Erythroblast (primary cell): ENCODE measurements around the gene CASP14.
A peak's percentile ranks its signal among the peaks of the same experiment; 100 is the strongest.
"Not testable (repeated sequence)": the region's sequence is repeated elsewhere in the genome, so short reads cannot be mapped to it uniquely, and the experiment has no call there.

Experiments used
- DNase-seq, 2 experiments: peaks; one replicate each; lab custom pipeline; 2025; lab: John Stamatoyannopoulos, UW
- GATA1 ChIP-seq: IDR thresholded peaks from 2 replicates; pipeline ENCODE4 v1.6.1; 2011; ENCODE audit warnings: low read depth, mild to moderate bottlenecking, control low read depth, low read length, moderate library complexity
- POLR2A ChIP-seq: IDR thresholded peaks from 2 replicates; pipeline ENCODE4 v1.6.1; 2011; ENCODE audit warnings: mild to moderate bottlenecking, low read length

The CASP14 gene, protein sequence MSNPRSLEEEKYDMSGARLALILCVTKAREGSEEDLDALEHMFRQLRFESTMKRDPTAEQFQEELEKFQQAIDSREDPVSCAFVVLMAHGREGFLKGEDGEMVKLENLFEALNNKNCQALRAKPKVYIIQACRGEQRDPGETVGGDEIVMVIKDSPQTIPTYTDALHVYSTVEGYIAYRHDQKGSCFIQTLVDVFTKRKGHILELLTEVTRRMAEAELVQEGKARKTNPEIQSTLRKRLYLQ

DNA sequence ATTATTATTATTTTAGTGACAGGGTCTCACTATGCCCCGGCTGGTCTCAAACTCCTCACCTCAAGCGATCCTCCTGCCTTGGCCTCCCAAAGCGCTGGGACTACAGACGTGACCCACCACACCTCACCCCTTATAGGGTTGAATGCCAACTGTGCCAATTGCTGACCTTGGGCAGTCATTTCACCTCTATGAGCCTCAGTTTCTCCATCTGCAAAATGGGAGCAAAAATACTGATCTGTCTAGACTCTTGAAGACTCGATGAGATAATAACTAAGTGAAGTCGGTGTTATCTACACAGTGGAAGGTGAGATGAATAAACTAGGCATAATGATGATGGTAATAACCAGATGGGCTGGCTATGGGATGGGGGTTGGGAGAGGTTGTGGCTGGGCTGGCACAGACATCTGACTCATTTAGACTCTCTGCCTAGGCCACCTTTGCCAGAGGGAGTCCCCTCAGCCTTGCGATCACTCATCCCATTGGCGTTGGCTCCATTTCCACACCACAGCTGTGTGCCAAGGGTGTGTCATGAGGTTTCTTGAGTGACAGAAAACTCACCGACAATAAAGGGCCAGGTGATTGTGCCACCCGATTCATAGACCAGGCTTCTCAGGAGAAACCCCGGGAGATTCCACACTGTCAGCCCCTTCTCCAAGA lies at the start of gene CASP14:
CASP14 (plus strand) TSS at position 596 of the 657 bp plus-strand sequence. CDS start 2,772 bp downstream, outside the sequence.
- TF ChIP-seq POLR2A, result no peak
- TF ChIP-seq GATA1, result no peak

DNA sequence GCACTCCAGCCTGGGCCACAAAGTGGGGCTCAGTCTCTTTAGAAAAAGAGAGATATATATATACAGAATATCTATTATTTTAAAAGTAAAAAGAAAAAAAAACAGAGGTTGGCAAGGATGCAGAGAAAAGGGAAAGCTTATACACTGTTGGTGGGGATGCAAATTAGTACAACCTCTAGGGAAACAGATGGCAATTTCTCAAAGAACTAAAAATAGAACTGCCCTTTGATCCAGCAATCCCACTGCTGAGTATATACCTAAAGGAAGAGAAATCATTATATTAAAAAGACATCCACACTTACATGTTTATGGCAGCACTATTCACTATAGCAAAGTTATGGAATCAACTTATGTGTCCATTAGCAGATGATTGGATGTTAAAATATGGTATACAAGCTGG lies 41.0 kb upstream of the CASP14 start:
- DNase-seq, result no peak
- TF ChIP-seq POLR2A (no peak), GATA1 (no peak)

More for the DNA sequence above, at the start of gene CASP14:
- DNase-seq, result no peak

DNA sequence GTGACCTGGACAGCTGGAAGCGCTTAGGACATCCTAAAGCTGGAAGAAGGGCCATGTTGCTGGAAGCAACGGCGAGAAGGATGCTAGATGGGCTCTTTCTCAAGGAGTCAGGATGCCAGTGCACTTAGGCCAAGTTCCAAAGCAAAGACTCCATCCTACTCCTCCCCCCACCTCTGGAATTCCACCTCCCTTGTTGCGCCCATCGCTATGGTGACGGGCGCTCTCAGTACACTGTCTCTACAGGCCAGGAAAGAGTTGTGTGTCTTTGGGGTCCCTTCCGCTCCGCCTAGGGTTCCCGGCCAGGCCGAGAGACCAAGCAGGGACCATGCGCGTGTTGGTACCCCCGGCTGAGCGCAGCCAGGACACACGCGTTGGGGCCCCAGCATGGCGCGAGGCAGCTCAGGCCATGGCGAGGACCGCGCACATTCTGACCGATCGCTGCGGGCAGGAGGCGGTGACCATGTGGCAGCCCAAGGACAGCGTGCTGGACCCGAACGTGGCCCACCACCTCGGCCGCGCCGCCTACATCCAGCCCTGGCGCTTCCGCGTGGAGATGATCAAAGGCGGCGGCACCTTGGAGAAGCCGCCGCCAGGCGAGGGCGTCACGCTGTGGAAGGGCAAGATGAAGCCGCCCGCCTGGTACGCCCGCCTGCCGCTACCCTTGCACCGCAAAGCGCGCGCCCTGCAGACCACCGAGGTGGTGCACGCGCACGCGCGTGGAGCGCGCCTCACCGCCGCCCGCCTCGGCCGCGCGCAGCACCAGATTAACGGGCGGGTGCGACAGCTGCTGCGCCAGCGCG lies 38.6 kb upstream of the CASP14 start:
- DNase-seq, result no peak

DNA sequence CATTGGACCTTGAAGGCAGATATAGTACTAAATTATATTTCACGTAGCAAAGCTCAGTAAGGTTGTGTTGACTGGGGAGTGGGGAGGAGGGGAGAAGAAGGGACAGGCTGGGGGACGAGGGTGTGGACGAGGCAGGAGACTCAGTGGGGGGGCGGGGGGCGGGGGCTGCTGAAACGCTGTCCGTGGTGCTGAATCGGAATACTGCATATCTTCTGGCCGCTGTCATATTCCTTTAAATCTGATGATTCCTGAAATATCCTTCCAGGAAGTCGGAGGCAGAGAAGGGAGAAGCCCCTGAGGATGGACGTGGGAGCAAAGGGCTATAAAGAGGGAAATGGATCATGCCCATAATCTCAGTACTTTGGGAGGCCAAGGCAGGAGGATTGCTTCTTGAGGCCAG lies 34.7 kb upstream of the CASP14 start:
- TF ChIP-seq POLR2A, result no peak
- TF ChIP-seq GATA1, result no peak
- DNase-seq, result no peak

More for the DNA sequence above, 38.6 kb upstream of the CASP14 start:
- TF ChIP-seq GATA1, result no peak
- TF ChIP-seq POLR2A, result no peak

DNA sequence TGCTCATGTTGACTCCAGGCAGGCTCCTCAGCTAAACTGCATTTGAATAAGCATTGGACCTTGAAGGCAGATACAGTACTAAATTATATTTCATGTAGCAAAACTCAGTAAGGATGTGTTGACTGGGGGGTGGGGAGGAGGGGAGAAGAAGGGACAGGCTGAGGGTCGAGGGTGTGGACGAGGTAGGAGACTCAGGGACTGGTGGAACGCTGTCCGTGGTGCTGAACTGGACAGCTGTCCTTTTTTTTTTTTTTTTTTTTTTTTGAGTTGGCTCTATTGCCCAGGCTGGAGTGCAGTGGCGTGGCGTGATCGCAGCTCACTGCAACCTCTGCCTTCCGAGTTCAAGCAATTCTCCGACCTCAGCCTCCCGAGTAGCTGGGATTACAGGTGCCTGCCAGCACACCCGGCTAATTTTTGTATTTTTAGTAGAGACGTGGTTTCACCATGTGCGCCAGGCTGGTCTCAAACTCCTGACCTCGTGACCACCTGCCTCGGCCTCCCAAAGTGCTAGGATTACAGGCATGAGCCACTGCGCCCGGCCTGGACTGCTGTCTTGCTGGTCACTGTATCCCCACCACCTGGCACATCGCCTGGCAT lies 33.2 kb upstream of the CASP14 start:
- DNase-seq, result peak; percentile 36 to 37

DNA sequence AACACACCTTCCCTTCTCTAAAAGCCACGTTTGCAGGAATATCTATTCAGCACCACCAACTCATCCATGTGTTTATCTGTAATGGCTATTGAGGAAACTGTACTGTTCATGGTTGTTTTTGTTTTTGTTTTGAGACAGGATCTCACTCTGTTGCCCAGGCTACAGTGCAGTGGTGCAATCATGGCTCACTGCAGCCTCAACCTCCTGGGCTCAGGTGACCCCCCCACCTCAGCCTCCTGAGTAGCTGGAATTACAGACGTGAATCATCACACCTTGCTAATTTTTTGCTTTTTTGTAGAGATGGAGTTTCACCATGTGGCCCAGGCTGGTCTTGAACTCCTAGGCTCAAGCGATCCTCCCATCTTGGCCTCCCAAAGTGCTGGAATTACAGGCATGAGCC lies 30.4 kb upstream of the CASP14 start:
- DNase-seq, result not testable (repeated sequence)

More for the DNA sequence above, 33.2 kb upstream of the CASP14 start:
- TF ChIP-seq POLR2A (no peak), GATA1 (no peak)

DNA sequence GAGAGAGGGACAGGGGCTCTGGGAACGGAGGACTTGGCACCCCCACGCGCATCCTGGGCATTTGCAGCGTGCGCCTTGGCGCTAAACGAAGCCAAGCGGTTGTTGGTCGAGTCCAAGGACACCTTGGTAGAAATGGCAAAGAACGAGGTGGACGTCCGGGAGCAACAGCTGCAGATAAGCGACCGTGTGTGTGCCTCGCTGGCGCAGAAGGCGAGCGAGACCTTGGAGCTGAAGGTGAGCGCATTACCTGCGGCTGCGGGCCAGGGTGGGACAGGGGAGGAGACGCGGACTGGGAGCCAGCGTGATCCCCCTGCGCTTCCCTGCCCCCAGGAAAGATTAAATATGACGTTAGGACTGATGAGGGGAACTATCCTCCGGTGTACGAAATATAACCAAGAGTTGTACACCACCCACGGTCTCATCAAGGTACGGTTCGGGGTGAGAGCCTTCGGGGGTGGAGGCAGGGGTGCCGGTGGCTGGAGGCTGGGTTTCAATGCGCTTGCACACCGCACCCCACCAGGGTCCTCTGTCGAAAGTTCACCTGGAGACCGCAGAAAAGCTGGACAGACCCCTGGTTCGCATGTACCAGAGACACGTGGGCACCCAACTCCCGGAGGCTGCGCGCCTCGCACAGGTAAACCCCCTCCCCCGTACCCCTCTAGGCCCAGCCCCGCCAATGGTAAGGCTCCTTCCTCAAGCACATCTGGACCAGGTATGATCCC lies 27.8 kb upstream of the CASP14 start:
- no peak for TF ChIP-seq POLR2A
- TF ChIP-seq GATA1, result no peak
- DNase-seq, result no peak

DNA sequence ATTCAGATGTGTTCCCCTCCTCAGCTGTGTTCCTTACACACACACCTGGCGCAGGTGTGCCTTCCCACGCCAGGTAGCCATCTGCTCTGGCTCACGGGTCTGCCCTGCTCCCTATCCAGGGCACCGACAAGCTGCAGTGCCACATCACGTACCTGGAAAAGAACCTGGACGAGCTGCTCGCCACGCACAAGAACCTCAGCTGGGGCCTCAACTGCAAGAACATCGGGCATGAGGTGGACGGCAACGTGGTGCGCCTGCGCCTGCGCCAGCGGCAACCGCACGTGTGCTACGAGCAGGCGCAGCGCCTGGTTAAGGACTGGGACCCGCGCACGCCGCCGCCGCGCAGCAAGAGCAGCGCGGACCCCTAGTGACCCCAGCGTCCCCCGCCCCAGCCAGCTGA lies 26.5 kb upstream of the CASP14 start:
- DNase-seq, result no peak
- TF ChIP-seq GATA1 (no peak), POLR2A (no peak)

DNA sequence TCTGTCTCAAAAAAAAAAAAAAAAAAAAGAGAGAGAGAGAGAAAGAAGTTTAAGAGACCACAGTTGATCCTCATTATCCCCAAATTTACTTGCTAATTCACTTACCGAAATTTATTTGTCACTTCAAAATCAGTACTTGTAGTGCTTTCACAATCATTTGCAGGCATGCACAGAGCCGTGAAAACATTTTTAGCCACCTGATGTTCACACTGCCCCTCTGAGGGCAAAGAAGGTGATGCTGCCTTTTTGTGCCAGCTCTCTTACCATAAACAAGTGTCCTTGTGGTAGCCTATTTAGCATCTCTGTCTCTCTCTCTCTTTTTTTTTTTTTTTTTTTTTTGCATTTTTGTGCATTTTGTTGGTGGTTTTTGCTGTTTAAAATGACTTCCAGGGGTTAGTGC lies 24.1 kb upstream of the CASP14 start:
- peak in 1 of 2 experiments; percentile 21 for DNase-seq
- TF ChIP-seq POLR2A, result no peak
- TF ChIP-seq GATA1, result no peak

DNA sequence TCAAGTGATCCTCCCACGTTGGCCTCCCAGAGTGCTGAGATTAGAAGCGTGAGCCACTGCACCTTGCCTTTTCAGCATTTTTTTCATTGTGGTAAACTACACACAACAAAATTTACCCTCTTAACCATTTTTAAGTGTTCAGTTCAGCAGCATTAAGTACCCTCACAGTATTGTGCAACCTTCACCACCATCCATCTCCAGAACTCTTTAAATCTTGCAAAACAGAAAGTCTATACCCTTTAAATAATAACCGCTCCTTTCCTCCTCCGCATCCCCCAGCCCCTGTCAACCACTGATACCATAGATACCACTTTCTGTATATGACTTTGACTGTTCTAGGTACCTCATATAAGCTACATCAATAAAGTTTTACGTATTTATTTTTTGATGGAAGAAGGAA lies 20.8 kb upstream of the CASP14 start:
- TF ChIP-seq GATA1 (no peak), POLR2A (no peak)
- no peak for DNase-seq

DNA sequence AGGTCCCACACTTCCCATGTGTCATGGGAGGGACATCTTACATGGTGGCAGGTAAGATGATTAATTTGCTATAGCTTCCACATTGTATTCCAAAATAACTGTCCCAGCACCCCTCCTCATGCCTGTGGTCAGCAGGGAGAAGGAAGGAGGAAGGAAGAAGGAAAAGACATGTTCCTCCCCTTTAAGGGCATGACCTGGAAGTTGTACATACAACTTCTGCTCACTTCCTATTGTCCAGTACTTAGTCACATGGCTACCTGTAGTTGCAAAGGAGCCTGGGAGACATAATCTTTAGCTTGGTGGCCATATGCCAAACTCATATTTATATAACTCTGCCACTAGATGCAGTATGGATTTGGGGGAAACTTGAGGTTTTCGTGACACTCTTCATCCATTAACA lies 17.6 kb upstream of the CASP14 start:
- TF ChIP-seq POLR2A (no peak), GATA1 (no peak)

DNA sequence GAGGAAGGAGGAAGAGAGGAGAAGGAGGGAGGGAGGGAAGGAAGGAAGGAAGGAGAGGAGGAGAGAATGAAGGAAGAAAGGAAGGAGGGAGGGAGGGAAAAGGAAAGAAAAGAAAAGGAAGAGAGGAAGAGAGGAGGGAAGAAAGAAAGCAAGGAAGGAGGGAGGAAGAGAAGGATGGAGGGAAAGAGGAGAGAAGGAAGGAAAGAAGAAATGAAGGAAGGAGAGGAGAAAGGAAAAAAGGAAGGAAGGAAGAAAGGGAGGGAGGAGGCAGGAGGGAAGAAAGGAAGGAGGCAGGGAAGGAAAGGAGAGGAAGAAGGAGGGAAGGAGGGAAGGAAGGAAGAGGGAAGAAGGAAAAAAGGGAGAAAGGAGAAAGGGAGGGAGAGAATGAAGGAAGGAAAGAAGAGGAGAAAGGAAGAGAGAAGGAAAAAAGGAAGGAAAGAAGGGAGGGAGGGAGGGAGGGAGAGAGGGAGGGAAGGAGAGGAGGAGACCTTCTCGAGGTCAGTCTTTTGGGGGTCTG lies 13.4 kb upstream of the CASP14 start:
- TF ChIP-seq POLR2A (no peak), GATA1 (no peak)
- no peak for DNase-seq

More for the DNA sequence above, 17.6 kb upstream of the CASP14 start:
- DNase-seq, result no peak

DNA sequence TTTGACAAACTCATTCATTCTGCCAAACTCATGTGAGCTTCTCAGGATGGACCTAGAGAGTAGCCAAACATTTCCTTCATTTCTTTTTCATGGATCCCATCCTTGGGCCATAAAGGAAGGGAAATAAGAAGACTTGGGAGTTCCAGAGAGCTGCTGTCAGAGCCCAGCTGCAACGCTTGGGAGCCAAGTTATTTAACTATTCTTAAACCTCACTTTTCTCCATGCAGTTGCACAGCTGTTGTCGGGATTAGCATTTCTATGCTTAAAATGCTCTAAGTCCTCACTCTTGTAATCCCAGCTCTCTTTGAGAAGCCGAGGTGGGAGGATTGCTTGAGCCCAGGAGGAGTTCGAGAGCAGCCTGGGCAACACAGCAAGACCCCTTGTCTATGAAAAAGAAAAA lies 11.7 kb upstream of the CASP14 start:
- TF ChIP-seq POLR2A (no peak), GATA1 (no peak)
- DNase-seq, result no peak
